Measurements from ENCODE around the gene SYT6.

DNA sequence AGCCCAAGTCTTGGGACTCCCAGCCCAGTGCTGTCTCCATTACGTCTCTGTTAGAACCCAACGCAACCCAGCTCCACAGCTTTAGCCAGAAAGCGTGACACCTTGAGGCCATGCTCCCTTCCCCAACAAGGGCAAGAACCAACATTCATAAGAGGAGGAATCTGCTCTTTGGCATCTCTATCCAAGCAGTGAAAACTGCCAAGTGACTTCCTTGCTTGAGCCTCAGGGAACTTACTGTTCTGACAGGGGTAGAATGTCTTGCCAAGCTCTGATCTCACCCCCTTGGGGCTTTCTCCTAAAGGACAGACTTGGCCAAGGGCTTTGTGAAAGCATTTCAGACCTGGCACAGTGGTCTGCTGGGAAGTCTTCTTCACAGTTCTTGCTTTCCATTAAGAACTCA is 56.6 kb downstream of the SYT6 start:
- TF ChIP-seq, protein P1, sequence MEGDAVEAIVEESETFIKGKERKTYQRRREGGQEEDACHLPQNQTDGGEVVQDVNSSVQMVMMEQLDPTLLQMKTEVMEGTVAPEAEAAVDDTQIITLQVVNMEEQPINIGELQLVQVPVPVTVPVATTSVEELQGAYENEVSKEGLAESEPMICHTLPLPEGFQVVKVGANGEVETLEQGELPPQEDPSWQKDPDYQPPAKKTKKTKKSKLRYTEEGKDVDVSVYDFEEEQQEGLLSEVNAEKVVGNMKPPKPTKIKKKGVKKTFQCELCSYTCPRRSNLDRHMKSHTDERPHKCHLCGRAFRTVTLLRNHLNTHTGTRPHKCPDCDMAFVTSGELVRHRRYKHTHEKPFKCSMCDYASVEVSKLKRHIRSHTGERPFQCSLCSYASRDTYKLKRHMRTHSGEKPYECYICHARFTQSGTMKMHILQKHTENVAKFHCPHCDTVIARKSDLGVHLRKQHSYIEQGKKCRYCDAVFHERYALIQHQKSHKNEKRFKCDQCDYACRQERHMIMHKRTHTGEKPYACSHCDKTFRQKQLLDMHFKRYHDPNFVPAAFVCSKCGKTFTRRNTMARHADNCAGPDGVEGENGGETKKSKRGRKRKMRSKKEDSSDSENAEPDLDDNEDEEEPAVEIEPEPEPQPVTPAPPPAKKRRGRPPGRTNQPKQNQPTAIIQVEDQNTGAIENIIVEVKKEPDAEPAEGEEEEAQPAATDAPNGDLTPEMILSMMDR (conservative IDR thresholded peaks at IDR 0.05): no peak
- TF ChIP-seq EZH2 (IDR thresholded peaks at IDR 0.05; ENCODE audit: low read depth): no peak
